ENCODE measurements around the gene GARIN5B.

DNA sequence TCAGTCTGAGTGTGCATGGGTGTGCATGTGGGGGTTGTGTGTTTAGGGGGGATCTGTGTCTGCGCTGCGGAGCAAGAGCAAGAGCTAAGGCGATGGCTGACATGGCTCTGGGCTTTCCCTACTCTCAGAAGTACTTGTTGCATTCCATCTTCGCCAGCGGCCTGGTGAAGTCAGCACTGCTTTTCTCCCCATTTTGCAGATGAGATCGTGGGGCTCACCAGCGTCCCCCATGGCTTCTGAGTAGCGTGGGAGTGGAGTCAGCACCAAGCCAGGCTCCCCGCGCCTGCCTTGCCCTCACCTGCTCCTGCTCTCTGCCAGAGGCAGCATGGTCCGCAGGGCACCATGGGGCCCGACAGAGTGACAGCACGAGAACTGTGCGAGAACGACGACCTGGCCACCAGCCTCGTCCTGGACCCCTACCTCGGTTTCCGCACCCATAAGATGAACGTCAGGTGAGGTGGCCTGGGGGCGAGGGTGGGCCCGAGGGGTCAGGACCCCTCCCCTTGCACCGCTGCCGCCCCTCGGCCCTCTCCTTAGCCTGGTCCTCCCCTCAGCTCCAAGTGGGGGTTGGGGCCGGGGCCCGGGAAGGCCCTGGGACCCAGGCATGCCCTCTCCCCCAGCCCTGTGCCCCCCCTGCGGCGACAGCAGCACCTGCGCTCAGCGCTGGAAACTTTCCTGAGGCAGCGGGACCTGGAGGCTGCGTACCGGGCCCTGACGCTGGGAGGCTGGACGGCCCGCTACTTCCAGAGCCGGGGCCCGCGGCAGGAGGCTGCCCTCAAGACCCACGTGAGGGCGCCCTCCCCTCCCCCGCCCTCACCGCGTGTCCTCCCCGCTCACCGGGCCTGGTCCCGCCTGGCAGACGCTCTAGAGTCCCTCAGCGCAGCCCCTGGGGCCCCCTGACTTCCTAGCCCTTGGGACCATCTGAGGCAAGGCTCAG lies 21.2 kb downstream of the GARIN5B start:
- TF ChIP-seq, protein P1, sequence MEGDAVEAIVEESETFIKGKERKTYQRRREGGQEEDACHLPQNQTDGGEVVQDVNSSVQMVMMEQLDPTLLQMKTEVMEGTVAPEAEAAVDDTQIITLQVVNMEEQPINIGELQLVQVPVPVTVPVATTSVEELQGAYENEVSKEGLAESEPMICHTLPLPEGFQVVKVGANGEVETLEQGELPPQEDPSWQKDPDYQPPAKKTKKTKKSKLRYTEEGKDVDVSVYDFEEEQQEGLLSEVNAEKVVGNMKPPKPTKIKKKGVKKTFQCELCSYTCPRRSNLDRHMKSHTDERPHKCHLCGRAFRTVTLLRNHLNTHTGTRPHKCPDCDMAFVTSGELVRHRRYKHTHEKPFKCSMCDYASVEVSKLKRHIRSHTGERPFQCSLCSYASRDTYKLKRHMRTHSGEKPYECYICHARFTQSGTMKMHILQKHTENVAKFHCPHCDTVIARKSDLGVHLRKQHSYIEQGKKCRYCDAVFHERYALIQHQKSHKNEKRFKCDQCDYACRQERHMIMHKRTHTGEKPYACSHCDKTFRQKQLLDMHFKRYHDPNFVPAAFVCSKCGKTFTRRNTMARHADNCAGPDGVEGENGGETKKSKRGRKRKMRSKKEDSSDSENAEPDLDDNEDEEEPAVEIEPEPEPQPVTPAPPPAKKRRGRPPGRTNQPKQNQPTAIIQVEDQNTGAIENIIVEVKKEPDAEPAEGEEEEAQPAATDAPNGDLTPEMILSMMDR (IDR thresholded peaks at IDR 0.05), result no peak
- no peak for TF ChIP-seq POLR2A (IDR thresholded peaks at IDR 0.05)

All from uterus (tissue), 2 donors.